ENCODE data around the gene HEYL.

Gene HEYL

GRCh38 chr1:39663559-39663958, 24.1 kb upstream of the HEYL start:
- DNase-seq, result no peak

- DNase-seq, result no peak
Observed at GRCh38 chr1:39662861-39663260, 23.4 kb upstream of the HEYL start.

- DNase-seq, result no peak
Observed at GRCh38 chr1:39659538-39659937, 20.1 kb upstream of the HEYL start.

DNA sequence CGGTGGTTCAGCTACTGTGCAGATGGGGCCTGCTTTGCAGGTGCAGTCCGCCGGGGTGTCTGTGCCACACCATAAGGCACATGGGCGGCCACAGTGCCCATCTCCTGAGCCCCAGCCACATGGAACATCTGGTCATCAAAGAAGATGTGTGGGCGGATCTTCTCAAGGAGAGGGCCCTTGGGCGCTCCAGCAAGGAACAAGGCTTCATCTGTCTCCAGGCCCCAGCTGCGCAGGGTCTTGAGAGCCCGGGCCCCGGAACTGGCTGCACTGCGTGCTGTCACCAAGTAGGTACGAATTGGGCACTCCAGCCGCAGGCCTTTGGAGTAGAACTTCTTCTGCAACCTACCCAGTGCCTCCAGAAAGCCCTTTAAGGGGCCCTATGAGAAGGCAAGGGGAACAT, 19.7 kb upstream of the HEYL start:
- no peak for DNase-seq

GRCh38 chr1:39657923-39658485, 18.6 kb upstream of the HEYL start:
- no peak for DNase-seq

- no peak for DNase-seq
Observed at GRCh38 chr1:39657402-39657801, 18.0 kb upstream of the HEYL start.

DNA sequence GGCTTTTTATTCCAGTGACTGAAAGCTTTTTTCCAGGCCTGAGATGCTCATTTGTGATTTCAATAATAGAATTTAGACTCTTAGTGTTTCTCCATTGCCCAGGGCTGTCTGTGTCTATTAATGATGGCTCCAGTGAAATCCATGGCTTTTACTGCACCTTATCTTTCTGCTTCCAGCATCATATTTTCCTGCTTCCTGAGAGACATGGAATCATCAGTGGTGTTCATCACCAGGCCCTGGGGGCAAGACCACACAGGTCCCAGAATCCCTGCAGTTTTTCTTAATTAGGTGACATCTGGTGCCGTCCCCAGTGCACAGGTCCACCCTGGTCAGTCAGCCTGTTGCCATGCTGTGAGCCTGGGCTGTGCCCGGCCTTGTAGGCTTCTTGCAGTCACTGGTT, 16.9 kb upstream of the HEYL start:
- no peak for DNase-seq

DNA sequence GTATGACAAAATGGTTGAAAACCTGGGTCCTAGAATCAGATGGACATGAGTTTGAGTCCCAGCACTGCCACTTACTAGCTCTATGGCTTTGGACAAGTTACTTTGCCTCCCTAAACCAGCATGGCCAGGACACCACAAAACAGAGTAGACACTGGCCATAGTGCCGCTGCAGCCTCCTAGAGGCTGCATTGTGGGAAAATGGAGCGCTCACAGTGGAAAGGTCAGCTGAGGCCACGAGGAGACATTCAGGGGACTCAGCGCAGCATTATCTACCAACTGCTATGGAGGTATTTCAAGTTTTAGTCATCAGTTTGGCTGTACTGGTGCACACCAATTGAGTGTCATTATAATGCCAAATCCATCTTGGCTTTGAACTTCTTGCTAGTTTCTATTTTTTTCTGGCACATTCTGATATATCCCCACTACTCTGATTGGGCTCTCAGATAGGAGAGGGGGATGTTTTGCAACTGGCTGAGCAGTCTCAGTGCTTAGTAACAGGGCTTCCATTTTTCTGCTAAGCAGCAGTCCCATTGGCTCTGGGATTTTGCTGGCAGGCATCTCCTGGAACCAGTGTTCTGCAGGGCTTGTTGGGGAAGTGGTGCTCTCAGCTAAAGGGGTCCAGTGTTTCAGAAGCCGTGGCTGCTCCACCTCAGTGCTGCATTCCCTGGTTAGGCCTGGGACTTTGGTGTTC, 16.3 kb upstream of the HEYL start:
- no peak for DNase-seq

DNA sequence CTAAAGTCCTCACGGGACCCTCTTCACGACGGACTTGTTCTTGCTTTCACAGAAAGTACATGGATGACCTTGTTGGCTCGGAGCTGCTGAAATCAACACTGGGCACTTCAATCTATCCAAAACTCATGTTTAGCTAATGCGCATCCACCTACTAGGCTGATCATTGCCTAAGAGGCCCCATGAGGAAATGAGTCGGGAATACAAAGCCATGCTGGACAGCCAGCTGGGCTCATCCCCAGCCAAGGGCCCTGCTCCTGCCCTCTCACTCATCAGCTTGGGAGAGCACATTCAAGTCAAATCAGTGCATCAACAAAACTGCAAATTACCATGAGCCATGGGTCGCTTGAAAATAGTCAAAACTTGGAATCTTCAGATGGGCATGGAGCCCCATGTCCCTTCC, 14.8 kb upstream of the HEYL start:
- DNase-seq, result no peak

- DNase-seq, result no peak
Observed at GRCh38 chr1:39653546-39654031, 14.1 kb upstream of the HEYL start.

DNA sequence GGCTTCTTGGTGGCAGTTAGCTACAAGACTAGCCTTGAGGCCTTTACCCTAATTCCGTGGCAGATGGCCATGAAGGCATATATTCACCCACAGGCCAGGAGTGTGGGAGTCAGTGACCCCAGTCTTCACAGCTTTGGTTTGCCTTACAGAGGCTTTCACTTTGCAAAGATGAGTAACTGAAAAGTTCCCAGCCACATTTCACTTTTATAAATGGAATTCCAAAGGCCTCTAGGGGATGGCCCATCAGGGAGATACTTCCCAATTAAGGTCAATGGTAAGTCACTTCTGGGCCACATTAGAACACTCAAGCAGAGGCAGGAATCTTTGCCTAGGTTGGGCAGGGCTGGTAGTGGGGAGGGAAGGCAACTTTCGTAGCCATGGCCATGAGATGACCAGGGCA, 13.1 kb upstream of the HEYL start:
- DNase-seq, result no peak

GRCh38 chr1:39652105-39652504, 12.7 kb upstream of the HEYL start:
- DNase-seq, result no peak

DNA sequence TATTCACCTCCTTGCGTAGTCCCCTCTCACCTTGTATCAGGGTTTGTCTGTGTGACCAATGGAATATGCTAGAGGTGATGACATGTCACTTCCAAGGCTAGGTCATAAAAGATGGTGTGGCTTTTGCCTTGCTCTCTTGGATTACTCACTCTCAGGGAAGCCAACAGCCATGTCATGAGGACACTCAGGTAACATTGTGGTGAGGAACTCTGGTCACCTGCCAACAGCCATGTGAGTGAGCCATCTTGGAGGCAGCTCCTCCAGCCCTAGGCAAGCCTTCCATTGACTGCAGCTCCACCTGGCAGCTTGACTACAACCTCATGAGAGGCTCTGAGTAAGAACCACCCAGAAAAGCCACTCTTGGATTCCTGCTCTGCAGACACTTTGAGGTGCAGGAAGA, 11.0 kb upstream of the HEYL start:
- DNase-seq, result no peak

DNA sequence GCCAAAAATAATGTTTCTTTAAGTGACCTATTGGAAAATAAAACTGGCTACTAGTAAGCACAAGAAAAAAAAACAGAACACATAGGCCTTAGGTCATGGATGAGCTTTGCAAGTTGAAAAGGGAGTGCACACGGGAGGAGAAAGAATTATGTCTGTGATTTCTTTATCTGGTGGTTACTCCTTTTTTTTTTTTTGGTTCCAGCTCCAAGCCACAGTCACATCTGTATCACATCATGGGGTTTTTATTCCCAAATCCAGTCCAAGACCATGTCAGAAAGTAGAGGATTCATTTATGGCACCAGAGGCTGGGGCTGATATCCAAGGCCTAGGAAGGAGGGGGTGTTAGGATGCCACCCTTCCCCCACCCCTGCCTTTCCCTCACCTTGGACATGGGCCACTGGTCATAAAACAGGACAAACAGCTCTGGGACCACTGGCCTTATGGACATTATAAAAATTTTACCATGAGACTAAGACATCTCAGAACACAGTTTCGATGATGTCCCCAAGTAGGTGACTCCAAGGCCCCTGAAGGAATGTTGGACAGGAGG, 10.3 kb upstream of the HEYL start:
- no peak for DNase-seq

- DNase-seq, result no peak
Observed at GRCh38 chr1:39648496-39648895, 9.1 kb upstream of the HEYL start.

DNA sequence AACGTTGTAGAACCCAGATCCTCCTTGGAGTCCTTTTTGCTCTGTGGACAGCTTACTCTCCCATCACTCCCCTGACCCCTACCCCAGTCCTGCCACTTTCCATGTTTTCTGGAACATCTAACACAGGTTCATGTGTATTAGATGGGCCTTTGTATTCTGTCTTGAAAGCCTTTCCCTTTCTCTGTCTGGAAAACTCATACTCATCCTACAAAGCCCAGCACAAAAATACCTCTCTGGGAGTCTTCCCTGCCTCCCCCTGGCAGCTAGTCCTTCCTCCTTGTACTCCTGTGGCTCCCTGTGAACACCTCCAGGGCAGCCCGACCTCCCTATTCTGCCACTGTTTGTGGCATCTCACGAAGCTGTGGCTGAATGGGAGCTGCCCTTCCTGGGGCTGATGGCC, 7.8 kb upstream of the HEYL start:
- no peak for DNase-seq

GRCh38 chr1:39646232-39647081, 7.0 kb upstream of the HEYL start:
- no peak for DNase-seq

DNA sequence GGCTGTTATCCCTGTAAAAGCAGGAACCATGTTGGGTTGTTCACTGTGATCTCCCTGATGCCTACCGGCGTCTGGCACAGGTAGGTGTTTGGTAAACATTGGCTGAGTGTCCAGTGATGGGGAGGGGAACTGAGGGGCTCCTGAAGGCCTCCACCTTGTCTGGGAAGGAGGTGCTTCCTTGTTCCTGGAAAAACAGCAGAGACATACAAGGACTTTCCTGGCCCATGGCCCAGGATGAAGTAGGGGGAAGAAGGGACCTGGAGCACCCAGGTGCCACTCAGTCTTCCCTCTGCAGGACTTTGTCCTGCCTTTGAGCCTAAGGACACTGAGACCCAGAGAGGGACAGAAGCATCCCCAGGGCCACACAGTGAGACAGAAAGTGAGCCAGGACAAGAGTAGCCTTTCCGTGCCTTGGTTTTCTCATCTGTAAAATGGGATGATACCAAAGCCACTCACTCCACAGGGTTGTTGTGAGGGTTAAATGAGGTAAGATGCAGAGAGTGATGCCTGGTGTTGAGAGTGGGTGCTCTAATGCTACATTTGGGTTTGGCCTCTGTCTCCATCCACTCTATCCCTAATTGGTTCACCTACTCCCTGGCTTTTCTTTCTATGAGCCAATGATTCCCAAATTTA, 6.1 kb upstream of the HEYL start:
- DNase-seq, result no peak

GRCh38 chr1:39643705-39644104, 4.3 kb upstream of the HEYL start:
- DNase-seq, result no peak

GRCh38 chr1:39642796-39643195, 3.4 kb upstream of the HEYL start:
- DNase-seq, result no peak

- DNase-seq, result no peak
Observed at GRCh38 chr1:39640861-39641260, 1.4 kb upstream of the HEYL start.

DNA sequence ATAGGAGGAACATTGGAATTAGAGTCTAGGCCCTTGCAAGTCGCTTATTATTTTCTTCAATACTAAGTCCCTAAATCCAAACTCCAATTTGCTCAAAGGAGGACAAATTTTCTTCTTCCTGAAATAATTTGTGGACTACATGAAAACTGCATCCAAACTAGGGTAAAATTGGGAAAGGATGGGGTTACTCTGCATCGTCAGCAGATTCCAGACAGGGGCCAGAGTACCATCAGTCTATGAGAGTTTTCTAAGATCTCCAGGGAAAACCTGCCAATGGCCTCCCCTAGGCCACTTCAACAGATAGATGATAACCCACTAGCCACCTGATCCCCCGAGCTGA, 508 bp downstream of the HEYL start:
- no peak for DNase-seq

GRCh38 chr1:39637361-39637760, 2.1 kb downstream of the HEYL start:
- DNase-seq, result no peak

GRCh38 chr1:39635871-39636210, 3.6 kb downstream of the HEYL start:
- no peak for DNase-seq

Data from SIG-M5 (cell line).